NB4 (cell line): ENCODE measurements around the gene VWC2L.

ENCODE experiments used
- DNase-seq: peaks from one replicate; pipeline ENCODE4 v3.0.0; 2010; ENCODE audit warnings: low read depth
- H3K4me3 ChIP-seq: one replicate; pipeline ENCODE4 v1.5.1; 2011; ENCODE audit warnings: mild to moderate bottlenecking, low read depth, low read length, moderate library complexity
- MAX ChIP-seq: IDR thresholded peaks from 2 replicates; pipeline ENCODE4 v1.6.1; 2011; ENCODE audit warnings: low read depth, low read length
- MYC ChIP-seq: IDR thresholded peaks from 2 replicates; pipeline ENCODE4 v1.6.1; 2011; ENCODE audit warnings: low read depth, low read length
- POLR2A ChIP-seq: IDR thresholded peaks from 2 replicates; pipeline ENCODE4 v1.6.1; 2011; ENCODE audit warnings: mild to moderate bottlenecking; ENCODE audit not compliant: insufficient read length; ENCODE audit errors: extremely low read depth
- TF ChIP-seq, protein P1 (sequence below): IDR thresholded peaks from one replicate; pipeline ENCODE4 v1.5.1; 2012; ENCODE audit warnings: low read depth, low read length

Gene VWC2L

GRCh38 chr2:214577769-214578168 lies 166.9 kb downstream of the VWC2L start:
- DNase-seq: no peak
- no peak overlapping the region for H3K4me3 ChIP-seq
- TF ChIP-seq MYC (no peak), POLR2A (no peak), MAX (no peak)
- TF ChIP-seq, protein P1, sequence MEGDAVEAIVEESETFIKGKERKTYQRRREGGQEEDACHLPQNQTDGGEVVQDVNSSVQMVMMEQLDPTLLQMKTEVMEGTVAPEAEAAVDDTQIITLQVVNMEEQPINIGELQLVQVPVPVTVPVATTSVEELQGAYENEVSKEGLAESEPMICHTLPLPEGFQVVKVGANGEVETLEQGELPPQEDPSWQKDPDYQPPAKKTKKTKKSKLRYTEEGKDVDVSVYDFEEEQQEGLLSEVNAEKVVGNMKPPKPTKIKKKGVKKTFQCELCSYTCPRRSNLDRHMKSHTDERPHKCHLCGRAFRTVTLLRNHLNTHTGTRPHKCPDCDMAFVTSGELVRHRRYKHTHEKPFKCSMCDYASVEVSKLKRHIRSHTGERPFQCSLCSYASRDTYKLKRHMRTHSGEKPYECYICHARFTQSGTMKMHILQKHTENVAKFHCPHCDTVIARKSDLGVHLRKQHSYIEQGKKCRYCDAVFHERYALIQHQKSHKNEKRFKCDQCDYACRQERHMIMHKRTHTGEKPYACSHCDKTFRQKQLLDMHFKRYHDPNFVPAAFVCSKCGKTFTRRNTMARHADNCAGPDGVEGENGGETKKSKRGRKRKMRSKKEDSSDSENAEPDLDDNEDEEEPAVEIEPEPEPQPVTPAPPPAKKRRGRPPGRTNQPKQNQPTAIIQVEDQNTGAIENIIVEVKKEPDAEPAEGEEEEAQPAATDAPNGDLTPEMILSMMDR: no peak

- H3K4me3 ChIP-seq: no peak overlapping the region
- TF ChIP-seq, protein P1: no peak
- TF ChIP-seq MYC (no peak), MAX (no peak), POLR2A (no peak)
- DNase-seq: peak; percentile 13
Observed at GRCh38 chr2:214578442-214578841, 167.6 kb downstream of the VWC2L start.

DNA sequence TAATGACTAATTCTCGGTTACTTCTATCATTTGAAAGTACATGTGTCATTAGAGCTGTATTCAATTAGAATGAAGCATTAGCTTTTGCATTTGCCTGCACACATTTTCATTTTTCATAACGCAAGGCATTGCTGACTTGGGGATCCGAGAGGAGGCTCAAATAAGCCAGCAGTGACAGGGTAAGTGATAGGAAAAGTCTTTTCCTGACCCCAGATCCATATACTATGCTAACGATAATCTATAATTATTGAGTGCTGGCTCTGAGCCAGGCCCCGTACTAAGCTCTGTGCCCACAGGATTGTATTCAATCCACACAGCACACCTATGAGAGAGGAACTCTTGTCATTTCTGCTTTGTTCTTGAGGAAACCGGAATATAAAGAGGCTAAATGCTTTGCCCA lies 168.2 kb downstream of the VWC2L start:
- TF ChIP-seq MAX: no peak
- TF ChIP-seq MYC: no peak
- TF ChIP-seq, protein P1: no peak
- no peak for TF ChIP-seq POLR2A
- no peak for DNase-seq
- no peak overlapping the region for H3K4me3 ChIP-seq

DNA sequence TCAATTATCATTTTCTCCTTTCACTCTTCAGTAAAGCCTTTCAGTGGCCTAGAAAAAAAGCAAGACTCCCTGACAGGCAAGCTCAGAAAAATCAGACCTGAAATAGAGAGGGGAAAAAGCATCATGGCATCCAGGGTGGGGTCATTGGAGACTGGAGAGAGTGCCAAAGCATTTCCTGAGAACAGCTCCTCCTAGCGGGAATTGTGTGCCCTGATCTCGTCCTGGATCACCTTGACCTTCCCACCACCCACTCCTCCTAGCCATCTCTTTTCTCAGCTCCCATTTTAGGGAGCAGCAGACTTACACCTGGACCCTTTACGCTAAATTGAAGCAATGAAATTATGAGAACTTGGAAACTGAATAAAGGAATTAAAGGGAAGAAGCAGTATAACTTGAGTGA lies 176.6 kb downstream of the VWC2L start:
- TF ChIP-seq, protein P1: peak; percentile 59
- TF ChIP-seq MYC: no peak
- TF ChIP-seq MAX: no peak
- DNase-seq: peak; percentile 27
- no peak overlapping the region for H3K4me3 ChIP-seq

DNA sequence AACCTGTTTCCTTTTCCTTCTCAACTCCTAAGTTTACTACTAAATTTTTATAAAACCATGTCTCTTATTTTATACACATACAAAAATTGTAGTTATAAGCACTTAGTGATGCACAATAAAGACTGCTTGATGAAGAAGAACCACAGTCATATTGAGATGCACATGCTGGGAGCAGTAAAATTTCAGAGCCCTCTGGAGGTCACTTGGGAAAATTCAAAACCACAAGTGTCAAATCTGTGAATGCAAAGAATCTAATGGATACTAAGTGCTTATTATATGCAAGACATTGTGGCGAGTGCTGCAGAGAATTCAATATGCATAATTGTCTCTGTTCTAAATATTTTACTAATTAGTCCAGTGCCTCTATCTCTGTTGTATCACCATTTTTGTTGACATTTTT lies 180.5 kb downstream of the VWC2L start:
- DNase-seq: peak; percentile 25
- H3K4me3 ChIP-seq: no peak overlapping the region
- TF ChIP-seq POLR2A (no peak), MAX (no peak), MYC (no peak)
- TF ChIP-seq, protein P1: peak; percentile 12

DNA sequence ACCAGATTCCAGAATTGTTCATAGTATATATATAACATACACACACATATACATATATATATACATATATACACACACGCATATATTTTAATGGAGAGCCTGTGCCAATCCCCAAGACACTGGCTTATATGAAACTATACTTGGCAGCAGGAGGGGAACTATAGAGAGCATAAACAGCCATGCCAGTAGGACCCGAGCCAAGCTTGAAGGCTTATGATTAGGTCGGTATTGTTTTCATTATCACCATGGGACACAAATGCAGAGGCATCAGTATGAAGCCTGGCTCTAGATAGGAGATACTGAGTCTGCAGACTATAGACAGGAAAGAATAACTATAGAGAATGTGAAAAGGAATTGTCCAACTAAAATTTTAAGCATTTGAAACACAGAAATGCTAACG lies 181.2 kb downstream of the VWC2L start:
- no peak overlapping the region for H3K4me3 ChIP-seq
- no peak for TF ChIP-seq POLR2A
- TF ChIP-seq, protein P1: no peak
- TF ChIP-seq MAX: no peak
- no peak for TF ChIP-seq MYC
- DNase-seq: no peak
